DMS53 (cell line): ENCODE measurements around the gene MDP1.

ENCODE experiments used
- DNase-seq: peaks from one replicate; lab custom pipeline; 2025; lab: John Stamatoyannopoulos, UW

The MDP1 gene

DNA sequence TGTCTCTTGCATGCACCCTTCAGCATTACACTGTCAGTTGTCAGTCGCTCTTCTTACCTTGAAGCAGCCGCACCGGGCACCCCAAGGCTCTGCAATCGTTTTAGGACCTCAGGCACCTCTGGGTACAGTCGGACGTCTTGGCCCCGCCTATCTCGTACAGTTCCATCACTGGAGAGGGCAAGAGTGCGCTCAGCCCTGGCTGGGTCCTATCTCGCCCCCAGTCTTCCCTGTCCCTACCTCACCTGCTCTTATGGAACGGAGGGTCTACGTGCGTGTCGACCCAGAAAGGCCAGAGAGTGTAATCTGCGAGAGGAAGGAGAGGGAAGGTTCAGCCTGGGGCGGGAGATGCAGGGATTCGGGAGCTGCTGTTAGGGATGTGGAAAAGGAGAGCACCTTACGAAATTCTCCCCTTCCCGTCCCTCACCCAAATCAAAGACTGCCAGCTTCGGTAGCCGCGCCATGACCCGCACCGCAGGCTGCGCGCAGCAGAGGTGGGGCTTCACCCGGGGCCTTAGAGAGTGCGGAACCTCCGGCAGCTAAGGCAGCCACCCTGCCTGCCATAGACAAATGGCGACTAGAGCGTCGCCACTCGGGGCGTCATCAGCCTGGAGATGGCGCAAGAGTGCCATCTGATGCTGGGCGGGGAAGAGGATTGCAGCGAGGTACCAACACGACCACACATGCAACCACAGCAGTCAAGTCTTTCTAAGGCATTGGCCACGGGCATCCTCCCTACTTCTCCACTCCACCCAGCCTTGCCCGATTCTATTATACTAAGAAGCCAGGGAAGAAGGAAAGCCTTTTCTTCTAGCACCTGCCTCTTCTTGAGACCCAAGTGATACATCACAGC, at the start of gene MDP1:
Gene MDP1, minus strand, starts transcription at position 572 of the 850 bp plus-strand sequence. Its CDS starts 111 bp downstream, at position 461.
- DNase-seq, result peak; percentile 91

DNA sequence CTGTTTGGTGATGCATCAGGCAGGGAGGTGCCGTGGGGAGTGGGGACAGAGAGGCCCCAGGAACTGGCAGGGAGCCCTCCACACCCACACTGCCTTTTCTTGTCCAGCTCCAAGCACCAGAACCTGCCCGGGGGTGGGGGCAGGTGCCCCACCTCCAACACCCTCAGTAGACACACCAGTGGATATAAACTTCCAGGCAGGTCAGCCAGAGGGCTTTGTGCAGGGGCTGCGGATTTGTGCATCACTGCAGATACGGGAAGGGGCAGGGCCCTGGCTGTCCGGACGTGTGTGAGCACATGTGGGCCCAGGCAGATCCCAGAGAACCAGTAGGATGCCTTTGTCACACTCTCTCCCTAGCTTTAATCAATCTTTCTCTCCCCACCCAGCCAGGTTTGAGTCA, 48.4 kb upstream of the MDP1 start:
- no peak for DNase-seq

DNA sequence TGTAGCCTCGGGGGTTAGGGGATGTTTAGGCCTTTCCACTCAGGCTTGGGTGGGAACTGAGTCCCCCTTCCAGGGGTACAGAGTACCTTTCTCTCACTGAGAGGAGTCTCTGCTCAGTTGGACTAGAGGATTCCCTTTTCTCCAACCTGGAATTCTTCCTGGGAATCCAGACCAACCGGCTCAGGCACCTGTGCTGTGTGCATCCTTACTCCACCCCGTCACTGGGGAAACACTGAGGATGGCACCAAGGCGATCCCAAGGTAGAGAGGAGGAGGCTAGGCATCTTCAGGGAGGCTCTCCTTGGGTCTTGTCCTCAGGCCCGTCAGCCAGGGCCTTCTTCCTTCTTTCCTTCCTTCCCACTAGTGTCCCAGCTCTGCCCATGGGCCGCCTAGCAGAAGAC, 48.0 kb upstream of the MDP1 start:
- no peak for DNase-seq

DNA sequence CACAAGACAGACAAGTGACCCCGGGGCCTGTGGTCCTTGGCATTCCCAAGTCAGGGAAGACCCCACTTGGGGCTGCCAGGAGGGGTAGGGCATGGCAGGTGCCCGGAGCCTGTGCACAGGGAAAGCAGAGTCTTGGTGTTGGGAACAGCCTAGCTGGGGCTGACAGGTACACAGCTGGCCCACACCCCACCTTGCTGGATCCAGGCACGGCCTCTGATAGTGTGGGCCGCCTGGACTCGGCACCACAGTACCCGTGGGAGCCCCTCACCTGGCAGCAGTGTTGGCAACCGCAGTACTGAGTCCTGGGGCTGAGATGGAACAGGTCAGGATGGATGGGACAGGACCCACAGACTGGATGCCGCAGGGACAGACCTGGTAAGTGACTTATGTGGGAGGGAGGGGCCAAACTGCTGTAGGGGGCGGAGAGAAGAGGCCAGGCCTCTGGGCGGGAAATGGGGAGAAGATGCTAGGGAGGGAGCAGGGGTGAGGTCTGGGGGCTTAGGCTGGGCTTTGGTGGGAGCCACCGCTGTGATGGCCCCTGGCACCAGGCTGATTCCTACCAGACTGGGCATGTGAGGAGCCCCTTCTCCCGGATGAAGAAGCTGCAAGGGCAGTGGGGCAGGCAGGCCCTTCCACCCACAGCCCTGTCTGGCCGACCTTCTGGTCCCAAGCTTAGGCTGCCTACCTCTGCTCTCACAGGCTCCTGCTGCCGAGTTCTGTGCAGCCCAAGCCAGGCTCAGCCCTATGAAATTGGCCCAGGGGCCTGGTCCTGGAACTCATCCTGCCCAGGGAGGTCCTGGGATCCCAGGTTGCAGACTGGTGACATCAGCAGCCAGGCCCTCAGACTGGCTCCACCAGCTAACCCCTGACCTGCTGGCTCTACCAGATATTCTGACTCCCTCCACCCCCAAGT, 47.2 kb upstream of the MDP1 start, which contains the start of gene TGM1:
Gene TGM1, minus strand, starts transcription at position 357 of the 913 bp plus-strand sequence. CDS start 825 bp downstream, outside the sequence.
- DNase-seq, result no peak

DNA sequence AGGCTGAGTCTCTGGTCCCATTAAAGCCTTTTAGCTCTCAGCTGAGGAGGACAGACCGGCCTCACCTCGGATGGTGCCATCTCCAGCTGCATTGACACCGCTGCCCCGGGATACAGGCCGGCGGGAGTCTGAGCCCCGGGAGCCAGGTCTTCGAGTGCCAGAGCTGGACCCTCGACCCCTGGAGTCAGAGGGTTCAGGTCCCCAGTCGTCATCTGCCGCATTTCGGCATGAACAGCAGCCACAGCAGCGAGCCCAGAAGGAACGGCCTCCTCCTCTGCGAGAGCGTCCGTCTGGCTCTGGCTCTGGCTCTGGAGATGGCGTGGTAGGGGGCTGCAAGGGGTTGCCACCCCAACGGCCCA, 46.1 kb upstream of the MDP1 start:
- DNase-seq, result no peak

DNA sequence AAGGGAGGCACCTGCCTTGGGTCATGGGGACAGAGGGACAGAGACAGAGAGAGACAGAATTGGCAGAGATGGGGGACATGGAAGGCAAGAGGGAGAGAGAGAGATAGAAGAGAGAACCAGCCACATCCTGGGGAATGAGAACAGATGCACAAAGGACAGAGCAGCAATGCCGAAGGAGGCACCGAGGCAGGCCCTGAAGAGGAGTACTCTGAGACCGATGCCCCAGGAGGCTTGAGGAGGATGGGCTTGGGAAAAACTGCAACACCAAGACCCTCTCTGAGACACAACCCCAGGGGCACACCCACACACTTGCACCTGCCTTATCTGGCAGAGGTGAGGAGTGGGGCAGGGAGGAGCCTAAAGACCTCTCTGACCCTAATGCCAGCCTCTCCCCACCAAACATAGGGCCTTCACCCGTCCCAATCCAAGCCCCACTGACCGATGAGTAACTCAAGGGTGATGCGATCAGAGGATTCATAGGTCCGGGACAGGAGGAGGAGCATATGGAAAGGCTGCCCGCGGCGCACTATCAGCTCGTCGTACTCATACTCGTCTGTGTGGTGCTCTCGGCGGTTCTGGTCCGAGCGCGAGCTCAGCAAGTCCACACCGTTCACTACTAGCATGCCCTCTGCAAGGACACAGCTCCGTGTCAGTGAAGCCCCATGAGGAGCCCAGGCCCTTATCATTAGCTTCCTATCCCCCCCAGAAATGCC, 45.5 kb upstream of the MDP1 start:
- DNase-seq, result no peak

DNA sequence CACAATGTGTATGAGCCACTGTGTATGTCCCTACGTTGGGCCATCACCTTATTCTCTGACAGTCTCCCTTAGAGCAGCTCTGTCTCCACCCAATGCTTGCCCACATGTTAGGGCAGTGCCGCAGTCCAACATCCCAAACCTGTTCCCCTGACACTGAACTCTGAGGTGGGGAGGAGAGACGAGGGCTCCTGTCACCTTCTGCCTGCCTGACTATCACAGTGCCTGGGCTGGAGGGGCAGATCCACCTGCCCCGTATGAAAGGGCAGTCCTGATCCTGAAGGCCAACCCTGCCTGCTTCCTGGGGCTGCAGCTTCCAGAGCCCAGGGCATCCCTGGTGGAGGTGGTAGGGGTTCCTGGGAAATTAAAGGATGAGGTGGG, 44.9 kb upstream of the MDP1 start:
- DNase-seq, result no peak

DNA sequence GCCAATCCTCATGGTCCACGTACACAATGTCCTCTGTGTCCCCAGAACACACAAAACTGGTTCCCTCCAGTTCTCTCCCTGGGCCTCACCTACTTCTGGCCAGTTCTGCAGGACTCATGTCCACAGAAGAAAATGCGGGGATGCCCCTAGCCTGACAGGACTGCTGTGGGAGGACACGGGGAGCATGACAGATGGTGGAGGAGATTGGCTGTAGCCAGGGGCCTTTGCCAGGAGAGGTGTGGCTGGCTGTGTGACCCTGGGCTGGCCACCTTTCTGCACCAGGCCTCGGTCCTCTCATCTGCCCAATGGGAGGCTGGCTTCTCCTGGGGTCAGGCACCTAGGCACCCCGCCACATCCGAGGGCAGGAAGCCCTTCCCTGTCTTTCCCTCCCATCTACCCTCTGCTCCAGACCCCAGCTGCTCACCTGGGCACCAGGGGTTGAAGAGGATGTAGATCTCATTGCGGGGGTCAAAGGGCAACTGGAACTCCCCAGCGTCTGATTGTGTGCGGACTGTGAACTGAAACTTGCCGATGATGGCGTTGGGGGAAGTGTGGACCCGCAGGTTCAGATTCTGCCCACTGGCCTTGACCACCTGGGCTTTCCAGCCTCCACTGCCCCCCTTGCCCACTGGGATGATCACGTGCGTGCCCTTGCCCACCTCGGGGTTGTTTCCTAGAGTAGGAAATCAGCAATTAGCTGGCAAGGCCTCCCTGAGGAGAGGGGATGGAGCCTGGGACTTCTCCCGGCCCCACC, 44.3 kb upstream of the MDP1 start:
- DNase-seq, result no peak

DNA sequence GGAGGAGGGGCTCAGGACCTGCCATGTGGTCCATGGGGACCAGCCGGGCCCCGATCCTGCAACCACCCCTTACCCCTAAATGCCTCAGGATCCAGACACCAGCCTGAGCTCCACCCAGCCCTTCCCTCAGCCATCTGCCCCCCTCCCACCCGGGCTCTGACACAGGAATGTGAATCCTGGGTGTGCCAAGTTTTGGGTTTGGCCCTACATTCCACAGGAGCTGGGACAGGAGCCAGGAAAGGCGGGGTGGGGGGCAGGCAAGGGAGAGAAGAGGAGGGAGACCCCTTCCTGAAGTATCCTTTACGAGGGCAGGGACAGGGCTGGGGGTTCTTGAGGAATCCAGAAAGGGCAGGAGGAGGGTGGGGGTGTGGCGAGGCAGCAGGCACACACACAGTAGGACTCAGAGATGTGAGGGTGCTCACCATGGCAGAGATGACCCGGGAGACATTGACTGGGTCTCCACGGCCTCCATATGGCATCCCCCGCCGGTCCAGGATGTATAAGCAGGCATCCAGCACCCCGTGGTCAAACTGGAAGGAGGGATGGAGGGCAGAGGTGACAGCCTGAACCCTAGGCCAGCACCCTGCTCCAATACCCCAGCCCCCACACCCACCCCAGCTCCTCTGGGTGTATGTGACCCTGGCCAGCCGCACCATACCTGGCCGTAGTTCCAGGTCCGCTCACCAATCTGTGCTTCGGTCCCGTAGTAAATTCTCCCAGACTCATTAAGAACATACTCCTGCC, 43.6 kb upstream of the MDP1 start:
- no peak for DNase-seq

DNA sequence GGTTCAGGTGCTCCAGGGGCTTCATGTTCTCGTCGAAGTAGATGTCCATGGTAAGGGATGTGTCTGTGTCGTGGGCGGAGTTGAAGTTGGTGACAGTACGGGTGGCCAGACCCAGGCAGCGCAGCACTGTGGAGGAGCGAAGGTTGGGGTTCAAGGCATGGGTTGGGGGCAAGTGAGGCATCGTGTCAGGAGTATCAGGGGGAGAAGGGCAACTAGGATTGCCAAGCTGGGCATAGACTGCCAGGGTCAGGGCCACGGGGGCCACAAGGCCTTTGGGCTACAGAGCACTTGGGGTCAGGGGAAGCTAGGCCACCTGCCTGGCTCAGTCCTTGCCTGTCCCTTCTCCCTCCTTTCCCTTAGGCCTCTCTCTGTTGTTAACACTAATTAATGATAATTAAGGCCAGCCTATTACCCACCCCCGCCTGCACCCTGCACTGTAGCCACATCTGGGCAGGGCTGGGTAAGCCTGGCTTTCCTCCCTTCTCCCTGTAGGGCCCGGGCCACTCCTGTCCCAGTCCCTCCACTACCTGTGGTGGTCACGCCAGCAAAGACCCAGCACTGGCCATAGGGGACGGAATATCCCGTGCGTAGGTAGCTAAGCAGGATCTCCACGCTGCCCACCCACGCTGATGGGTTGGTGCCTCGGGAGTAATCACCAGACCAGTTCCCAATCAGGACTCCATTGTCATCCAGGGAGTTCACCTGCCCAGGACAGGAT, 42.8 kb upstream of the MDP1 start:
- no peak for DNase-seq

DNA sequence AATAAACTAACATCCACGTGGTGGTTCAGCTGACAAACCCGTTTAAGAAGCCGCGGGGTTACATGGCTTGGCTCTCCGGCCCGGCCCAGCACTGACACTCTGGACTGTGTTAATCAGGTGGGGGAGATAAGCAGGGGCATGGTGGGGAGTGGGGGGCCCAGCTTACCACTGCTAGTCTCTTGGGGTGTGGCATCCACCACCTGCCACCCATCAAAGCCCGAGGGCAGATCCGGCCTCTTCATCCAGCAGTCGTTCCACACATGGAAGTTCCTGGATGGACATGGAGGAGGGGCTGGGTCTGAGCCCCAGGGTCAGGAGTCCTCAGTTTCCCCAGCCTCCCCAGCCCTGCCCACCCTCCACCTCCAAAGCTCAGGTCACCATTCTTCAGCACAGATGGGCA, 42.3 kb upstream of the MDP1 start:
- DNase-seq, result no peak

DNA sequence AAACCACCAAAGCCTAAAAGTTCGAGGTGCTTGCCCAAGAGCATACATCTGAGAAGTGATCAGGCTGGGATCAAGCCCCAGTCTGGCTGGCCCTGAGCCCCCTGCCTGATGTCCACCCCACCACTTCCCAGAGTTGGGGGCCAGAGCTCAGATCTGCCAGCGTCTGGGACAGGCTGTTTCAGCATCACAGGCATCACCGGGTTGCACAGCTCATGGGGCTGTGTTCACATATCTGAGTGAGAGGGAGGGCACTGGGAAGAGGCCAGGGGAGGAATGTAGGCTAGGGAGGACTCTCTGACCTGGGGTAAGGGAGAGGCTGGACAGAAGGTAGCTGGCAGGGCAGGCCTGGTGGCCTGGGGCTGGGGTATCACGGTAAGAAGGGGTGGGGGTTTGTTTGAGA, 41.1 kb upstream of the MDP1 start:
- no peak for DNase-seq

DNA sequence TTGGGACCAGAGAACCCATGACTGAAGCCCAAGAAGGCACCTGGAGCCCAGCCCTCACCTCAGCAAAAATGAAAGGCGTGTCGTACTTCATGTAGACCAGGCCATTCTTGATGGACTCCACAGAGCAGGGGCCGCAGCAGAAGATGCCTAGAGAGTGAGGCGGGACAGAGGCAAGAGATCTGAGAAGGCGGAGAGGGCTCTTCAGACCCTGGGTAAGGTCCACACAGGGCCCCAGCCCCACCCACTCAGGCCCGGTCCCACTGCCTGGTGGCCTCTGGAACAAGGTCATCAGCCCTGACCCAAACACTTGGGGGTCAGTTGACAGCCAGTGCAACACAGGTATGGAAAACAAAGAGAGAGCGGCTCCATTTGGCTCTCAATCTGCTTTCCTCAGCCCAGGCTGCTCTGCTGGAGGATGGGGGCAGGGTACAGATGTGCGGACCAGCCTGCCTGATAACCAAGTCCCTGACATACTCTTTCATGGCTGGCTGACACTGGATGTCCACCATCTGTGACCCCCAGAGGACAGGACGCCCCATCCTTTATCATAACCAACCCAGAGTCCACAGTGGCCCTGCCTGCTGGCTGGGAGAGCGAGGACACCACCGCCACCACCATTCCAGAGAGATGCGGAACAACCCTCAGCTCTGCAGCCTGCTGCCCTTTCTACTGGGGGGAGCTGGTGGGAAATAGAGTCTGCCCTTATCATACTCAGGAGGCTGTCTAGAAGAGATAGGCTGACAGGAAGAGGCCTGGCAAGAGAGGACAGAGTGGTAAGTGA, 40.3 kb upstream of the MDP1 start:
- DNase-seq, result no peak

DNA sequence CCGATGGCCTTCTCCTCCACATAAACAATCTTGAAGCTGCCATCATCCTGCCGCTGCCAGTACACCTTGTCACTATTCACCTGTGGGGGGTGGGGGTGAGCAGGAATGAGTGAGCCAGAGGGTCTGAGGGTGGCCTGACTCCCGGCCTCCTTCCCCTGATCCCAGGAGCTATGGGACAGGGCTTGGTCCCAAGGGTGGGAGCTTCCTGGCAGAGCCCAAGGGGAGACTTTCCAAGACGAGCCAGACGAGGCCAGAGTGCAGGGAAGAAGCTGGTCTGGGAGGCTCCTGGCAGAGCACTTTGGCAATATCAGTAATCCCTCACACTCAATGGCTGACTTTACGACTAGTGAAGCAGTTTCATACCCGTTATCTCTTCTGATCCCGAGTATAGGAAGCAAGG, 39.6 kb upstream of the MDP1 start:
- no peak for DNase-seq

DNA sequence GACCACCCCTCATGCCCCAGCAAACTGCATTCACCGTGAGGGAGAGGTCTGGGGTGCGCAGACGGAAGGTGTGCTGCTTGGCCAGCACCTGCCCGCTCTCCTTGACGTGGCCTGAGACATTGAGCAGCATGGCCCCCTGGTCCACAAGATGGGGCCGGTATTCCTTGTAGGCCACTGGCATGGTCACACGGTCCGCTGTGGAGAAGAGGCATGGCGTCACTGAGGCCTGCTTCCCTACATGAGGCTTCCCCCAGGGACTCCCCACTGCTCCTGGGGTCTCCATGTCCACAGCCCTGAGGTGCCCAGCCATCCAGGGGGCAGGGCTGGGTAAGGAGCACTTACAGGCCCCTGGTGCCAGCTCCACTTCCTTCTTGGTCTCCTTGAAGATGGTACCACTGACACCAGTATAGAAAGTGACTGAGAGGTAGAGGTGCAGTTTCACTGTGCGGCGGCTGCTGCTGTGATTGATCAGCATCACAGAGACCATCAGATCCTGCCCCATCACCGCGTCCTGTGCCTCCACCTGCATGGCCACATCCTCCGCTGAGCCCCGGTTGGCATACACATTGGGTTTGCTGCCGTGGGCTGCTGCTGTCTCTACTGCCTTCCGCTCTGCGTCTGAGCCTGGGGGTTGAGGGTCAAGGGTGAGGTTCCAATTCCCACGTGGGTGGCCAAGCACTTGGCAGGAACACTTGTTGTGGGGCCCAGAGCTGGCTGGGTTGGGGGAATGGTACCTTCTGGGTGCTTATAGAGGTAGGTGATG, 38.9 kb upstream of the MDP1 start:
- DNase-seq, result no peak

DNA sequence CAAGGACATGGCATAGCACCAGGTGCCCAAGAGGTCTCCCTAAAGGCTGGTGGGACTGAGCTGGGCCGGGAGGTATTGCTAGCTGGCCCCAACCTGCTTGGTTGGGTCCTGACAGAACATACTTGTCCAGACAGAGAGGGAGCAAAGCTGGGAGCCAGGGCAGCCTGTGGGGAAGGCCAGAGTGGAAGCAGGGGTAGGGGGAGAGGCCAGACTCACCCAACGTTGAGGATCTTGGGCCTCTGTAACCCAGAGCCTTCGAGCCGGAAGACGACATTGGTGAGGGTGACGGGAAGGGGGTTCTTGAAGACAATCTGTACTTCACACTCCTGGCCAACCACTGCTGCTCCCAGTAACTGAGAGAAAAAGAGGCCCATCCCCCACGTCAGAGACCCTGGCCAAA, 38.1 kb upstream of the MDP1 start:
- DNase-seq, result no peak

DNA sequence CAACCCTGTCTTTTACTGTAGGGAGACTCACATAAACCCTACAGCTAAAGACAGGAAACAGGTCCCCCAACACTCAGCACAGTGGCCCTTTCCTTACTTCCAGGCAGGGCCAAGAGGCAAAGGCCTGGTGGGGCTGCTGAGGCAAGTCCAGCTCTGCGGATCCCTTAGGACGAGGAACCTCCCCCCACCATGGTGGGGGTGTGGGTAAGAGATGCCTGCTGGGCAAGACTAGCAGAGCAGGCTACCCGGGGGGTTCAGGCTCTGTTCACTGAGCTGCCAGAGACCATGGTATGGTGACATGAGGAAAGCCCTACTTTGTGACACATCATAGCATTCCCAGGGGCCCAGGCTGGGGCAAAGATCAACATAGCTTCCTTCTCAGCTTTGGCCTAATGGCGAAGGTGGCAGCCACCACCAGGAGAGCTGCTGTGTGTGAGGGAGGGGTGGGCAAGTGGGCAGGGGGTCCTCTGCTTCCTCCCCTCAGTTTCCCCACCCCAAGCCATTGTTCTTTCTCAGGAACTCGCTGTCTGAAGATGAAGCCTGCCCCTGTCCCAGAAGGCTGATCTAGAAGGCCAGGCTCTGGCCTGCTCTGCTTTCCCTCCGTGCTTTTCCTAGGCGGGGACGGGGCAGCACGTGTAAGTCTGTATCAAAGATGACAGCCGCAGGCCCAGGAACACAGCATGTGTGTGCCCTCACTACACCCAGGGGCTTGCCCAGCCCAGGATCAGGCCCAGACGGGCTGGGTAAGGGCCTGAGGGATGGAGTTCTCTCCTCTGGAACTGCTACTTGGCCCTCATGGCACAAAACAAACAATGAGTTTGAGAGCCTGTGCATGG, 36.6 kb upstream of the MDP1 start:
- DNase-seq, result no peak

DNA sequence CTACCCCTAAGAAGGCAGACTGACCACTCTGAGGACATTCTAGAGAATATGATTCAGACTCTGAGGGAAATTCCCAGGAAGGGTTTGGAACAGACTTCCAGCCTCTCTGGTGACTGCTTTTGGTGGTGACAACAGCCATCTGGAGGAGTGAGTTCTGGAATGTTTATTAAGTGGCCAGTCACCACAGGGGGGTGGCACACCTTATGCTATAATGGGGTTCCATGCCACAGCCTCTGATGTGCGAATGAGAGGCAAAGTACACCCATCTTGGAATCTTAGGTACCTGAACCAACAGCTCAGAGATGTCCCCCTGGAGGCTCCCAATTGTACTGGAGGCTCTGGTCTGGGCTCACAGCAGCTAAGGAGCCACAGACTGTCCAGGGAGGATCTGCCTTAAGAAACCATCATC, 36.0 kb upstream of the MDP1 start:
- no peak for DNase-seq
